HG03558 (cell line): ENCODE data around the gene CD300C.
"Not testable (repeated sequence)": the region's sequence is repeated elsewhere in the genome, so short reads cannot be mapped to it uniquely, and the experiment has no call there.

Experiments used
- ATAC-seq: cut with Tn5 transposase; IDR thresholded peaks from one replicate; pipeline ENCODE4 v1.9.1; 2021; ENCODE audit warnings: moderate number of reproducible peaks; ENCODE audit not compliant: unreplicated experiment; ENCODE audit errors: extremely low read depth

CD300C gene

GRCh38 chr17:74545843-74546230, at the start of gene CD300C:
CD300C (minus strand) TSS chr17:74546115; CDS start chr17:74545782, 333 bp downstream.
- no peak for ATAC-seq

- ATAC-seq = no peak
Measured at GRCh38 chr17:74595037-74595750, 49.3 kb upstream of the CD300C start.

- ATAC-seq = no peak
Measured at GRCh38 chr17:74592087-74592990, 46.4 kb upstream of the CD300C start, which contains the start of gene CD300LD. CD300LD (minus strand) TSS chr17:74592283; CDS start chr17:74592202, 81 bp downstream.

DNA sequence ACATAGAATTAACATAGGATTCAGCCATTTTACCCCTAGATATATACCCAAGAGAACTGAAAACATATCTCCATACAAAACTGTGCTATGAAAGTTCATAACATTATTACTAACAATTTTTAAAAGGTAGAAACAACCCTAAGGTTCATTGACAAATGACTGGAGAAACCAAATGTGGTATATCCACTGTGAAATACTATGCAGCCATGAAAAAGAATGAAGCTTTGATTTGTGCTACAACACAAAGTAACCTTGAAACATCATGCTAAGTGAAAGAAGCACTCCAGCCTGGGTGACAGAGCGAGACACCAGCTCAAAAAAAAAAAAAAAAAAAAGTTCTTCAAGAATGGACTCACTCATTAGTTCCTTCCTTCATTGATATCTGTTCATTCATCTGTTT, 45.6 kb upstream of the CD300C start:
- no peak for ATAC-seq

DNA sequence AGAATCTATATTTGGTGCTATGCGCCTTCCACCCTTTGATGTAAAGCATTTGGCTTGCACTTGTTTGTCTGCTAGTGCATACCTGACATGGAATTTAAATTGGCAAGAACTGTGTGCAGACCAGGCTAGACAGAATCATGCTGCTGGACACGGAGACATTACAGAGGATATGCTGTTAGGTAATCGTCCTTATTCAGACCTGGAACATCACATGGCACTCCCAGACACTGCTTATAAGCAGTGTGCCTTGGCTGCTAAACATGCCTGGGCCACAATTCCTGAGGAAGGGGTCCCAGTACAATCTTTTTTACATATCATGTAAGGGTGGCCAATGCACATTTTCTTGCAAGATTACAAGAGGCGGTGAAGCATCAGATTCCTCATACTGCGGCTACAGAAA, 39.8 kb upstream of the CD300C start:
- ATAC-seq = no peak

DNA sequence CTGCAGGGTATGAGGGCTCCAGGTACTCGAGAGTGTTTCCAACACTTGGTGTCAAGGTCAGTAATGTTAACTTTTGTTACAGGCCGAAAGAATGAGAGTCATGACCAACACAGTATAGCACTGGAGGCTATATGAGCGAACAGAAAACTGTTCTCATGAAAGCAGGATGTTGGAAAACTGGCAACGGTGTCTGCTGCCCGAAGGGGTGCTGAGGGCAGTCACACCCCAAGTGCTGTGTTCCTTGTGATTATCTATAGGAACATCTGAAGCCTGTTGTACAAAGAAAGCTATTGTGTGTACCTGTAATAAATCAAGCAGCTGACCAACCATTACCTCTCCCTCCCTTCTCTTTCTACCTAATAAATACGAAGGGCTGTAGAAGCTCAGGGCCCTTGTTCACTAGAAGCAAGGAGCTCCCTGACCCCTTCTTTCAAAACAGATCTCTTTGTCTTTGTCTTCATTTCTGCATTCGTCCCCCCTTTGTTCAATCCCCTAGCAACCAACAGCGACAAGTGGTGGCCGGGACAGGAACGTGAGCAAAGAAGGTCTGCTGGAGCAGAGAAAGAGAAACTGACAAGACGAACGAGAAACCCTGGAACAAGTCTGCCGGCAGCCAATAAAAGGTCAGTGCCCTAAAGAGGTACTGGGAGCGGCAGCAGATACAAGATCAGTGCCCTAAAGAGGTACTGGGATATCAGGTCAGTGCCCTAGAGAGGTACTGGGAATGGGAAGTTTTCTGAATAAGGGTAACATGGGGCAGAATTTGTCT, 38.6 kb upstream of the CD300C start:
- ATAC-seq = no peak

GRCh38 chr17:74582633-74583032, 36.7 kb upstream of the CD300C start:
- no peak for ATAC-seq

GRCh38 chr17:74579900-74580299, 34.0 kb upstream of the CD300C start:
- no peak for ATAC-seq

DNA sequence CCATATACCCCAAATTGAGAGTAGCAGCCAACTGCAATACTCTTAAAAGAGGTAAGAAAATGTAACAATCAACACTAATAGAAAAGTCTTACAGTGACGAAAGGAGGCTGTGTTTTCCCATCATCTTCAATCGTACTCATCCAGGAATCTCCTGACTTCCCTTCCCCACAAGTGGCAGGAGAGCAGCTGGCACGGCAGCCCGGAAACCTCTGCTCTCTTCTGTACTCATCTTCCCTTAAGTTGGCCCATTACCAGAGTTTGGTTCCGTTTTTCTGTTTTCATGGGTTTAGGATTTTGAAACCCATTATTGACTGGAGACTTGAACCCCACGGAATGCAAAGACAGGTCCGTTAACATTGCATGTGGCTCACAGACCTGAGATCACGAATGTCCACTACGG, 33.1 kb upstream of the CD300C start:
- ATAC-seq = no peak

- ATAC-seq = no peak
Measured at GRCh38 chr17:74574489-74575142, 28.7 kb upstream of the CD300C start.

GRCh38 chr17:74573635-74574034, 27.7 kb upstream of the CD300C start:
- not testable (repeated sequence) for ATAC-seq

GRCh38 chr17:74573169-74573568, 27.3 kb upstream of the CD300C start:
- ATAC-seq = no peak

DNA sequence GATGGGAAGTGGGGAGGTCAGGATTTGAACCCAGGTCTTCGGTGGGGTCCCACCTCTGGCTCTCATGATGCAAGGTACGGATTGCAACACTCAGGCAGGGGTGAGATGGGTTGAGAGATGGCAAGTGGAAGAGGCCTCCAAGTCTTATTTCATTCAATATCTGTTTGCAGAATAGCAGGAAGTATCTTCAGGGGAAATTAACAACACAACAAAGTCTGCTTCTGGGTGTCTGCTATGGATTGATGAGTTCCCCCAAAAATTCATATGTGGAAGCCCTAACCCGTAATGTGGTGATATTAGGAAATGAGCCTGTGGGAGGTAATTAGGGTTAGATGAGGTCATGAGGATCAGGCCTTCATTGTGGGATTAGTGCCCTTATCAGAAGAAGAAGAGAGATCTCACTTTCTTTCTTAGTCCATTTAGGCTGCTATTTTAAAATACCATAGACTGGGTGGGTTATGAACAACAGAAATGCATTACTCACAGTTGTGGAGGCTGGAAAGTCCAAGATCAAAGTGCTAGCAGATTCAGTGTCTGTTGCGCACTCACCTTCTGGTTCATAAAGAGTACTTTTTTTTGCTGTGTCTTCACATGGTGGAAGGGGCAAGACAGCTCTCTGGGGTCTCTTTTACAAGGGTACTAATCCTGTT, 25.8 kb upstream of the CD300C start:
- ATAC-seq = no peak

DNA sequence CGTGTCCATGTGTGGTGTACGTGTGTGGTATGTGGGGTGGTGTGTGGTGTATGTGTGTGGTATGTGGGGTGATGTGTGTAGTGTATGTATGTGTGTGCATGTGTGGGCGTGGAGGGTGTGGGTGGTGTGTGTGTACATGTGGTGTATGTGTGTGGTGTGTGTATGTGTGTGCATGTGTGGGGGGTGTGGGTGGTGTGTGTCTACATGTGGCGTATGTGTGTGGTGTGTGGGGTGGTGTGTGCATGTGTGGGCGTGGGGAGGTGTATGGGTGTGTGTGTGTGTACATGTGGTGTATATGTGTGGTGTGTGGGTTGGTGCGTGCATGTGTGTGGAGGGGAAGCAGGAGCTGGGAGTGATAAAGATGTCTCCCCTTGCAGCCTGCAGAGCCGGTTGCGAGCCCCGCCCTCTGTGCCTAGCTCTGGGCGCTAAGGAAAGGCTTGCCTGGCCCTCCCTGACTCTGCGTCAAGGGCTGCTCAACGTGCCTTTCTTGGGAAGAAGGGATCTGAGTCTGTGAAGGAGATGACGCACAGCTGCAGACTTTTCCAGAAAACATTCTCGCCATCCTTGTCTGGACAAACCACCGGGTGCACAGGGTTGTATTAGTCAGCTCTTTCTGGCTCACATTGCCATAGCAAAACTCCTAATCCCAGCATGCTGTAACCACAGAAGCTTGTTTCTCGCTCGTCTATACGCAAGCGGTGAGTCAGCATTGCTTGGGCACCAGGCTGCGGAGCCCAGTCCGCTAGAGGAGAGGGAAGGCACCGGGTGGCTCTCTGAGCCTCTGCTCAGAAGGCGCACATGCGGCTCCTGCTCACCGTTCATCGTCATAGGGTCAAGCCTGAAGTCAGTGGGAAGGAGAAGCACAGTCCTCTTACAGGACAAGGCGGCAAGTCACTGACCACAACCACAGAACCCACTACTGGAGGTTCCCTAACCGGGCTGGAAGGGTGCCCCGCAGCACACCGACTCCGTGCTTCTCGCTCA, 23.4 kb upstream of the CD300C start:
- ATAC-seq = no peak

DNA sequence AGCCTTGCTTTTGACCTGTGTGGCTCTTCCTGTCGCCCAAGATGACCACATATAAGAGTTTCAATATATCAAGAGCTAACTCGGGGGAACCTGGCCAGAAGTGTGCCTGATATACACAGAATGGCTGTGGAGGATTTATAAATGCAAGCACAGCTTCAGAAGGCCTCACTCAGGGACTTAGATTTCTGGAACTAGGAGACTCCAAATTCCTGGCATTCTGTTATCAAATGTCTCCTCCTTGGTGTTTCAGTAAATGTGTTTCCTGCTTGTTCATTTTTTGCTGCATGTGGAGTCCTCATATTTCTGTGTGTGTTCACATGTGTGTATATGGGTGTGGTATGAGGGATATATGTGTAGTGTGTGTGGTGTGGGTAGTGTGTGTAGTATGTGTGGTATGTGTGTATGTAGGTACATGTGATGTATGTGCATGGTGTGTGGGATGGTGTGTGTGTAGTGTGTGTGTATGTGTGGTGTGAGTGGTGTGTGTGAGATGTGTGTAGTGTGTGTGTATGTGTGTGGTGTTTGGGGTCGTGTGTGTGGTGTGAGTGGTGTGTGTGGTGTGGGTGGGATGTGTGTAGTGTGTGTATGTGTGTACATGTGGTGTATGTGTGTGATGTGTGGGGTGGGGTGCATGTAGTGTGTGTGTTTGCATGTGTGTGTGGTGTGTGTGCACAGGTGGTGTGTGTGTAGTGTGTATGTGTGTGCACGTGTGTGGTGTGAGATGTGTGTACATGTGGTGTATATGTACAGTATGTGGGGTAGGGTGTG, 22.4 kb upstream of the CD300C start:
- no peak for ATAC-seq

DNA sequence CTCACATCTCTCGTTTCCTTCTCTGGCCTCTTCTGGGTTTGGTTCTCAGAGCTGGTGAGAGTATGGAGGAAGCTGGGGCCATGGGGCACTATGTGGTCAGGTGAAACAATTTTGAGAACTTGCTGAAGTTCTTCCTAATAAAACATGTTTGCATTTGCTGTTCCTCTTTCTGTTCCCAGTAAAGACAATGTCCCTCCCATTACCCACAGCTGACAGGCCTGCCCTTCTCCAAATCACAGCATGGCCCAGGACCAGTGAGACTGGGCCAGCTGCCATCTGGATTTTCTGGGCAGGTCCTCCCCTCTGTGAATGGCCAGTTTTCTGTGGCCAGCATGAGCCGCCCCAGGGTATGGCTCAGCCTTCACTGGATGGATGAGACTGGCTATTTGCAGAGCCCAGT, 21.5 kb upstream of the CD300C start, which contains the start of gene CD300H:
Gene CD300H (minus strand): TSS at position 113 of the 400 bp plus-strand sequence.
- ATAC-seq = no peak

- no peak for ATAC-seq
Measured at GRCh38 chr17:74566132-74566753, 20.3 kb upstream of the CD300C start.
